Measurements from ENCODE around the gene PEAK3. TPM values are rescaled to one million over a fixed set of nuclear protein-coding genes. Genes with fewer than 3 reads are reported as not detected.

The PEAK3 gene
- total and polyA plus RNA-seq, 9 of the 15 experiments (the other 6 are each of a cell fraction or from before 2014, with no cell fraction given), result 0.07 to 0.40 TPM; not detected in 7

DNA sequence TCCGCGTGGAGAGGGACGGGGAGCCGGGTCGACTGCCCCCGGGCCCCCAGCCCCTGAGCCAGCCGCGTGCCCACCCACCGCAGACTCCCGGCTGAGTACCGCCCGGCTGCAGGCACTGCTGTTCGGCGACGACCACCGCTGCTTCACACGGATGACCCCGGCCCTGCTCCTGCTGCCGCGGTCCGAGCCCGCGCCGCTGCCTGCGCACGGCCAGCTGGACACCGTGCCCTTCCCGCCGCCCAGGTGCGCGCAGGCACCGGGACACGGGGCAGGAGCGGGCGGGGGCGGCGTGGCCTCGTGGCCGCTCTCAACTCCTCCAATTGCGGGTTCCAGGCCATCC lies 31.2 kb downstream of the PEAK3 start:
- no peak for FAIRE-seq
- no peak for DNase-seq (ENCODE audit: extremely low read depth in 1 of 4, low spot score in 3 of 4)
- Histone ChIP-seq H2AFZ (ENCODE audit: low read depth, low read length) (no peak overlapping the region), H3K79me2 (ENCODE audit: control insufficient read depth, insufficient read depth, low read length) (no peaks in the 10 kb centered on the region), H3K36me3 (ENCODE audit: control insufficient read depth, insufficient read depth, low read length) (peaks cover 37% of the 10 kb centered on the region; the same call in 2 of the 3 replicates), H3K9me1 (ENCODE audit: control insufficient read depth, insufficient read depth, low read length) (no peaks in the 10 kb centered on the region), H3K4me1 (replicated peaks in 1 of 2; ENCODE audit: control insufficient read depth in 2 of 2, insufficient read depth in 2 of 2, low read length in 2 of 2) (peaks cover 0 to 73% of the 10 kb centered on the region in 2 experiments; a peak in 2 of 5 replicates), H4K20me1 (replicated peaks; ENCODE audit: control insufficient read depth, insufficient read depth, low read length) (no peaks in the 10 kb centered on the region), H3K27me3 (ENCODE audit: control insufficient read depth in 2 of 2, insufficient read depth in 2 of 2, low read length in 2 of 2) (no peaks in the 10 kb centered on the region), H3K27ac (ENCODE audit: extremely low read depth, low read depth, low read length) (no peak overlapping the region), H3K4me3 (no peak overlapping the region), H3K9ac (ENCODE audit: insufficient read depth in 1 of 2, low read depth in 2 of 2, low read length in 2 of 2) (no peak overlapping the region), H3K4me2 (ENCODE audit: insufficient read depth, low read length) (no peak overlapping the region), H3K9me3 (replicated peaks; ENCODE audit: control insufficient read depth, insufficient read depth, low read depth, low read length) (no peaks in the 10 kb centered on the region)
- intact Hi-C loops (cut with micrococcal nuclease) (no loop called here), in situ Hi-C loops (cut with MboI) (no loop called here)
- BruUV-seq (replicated peaks), result no TSS peak
- POLR2A ChIA-PET, result interaction anchor here (0.6 to 3.3 kb wide), 5 partner anchors 9 to 44 kb away, joined by 3 to 35 read pairs (median 5); no protein-coding TSS in a partner anchor
- TF ChIP-seq RBM22 (IDR thresholded peaks at IDR 0.05; ENCODE audit: low read depth, low read length, poor library complexity, severe bottlenecking) (peak; percentile 18), LEF1 (IDR thresholded peaks at IDR 0.05) (no peak), DMBX1 (CRISPR knock-in tag; IDR thresholded peaks at IDR 0.05; ENCODE audit: borderline replicate concordance) (no peak), SAP30 (IDR thresholded peaks at IDR 0.05; ENCODE audit: borderline replicate concordance, insufficient read depth, low read depth, low read length, poor library complexity, severe bottlenecking) (no peak), MAFK (IDR thresholded peaks at IDR 0.05; ENCODE audit: low read length) (no peak), RBFOX2 (IDR thresholded peaks at IDR 0.05; ENCODE audit: low read depth, low read length) (peak; percentile 3; the same call in 1 of the 2 replicates), POLR2G (IDR thresholded peaks at IDR 0.05; ENCODE audit: low read depth, low read length) (peak; percentile 45), TOE1 (IDR thresholded peaks at IDR 0.05; ENCODE audit: borderline replicate concordance) (no peak), TOE1 (CRISPR knock-in tag; IDR thresholded peaks at IDR 0.05; ENCODE audit: borderline replicate concordance, low read depth) (no peak), ZC3H4 (CRISPR knock-in tag; IDR thresholded peaks at IDR 0.05; ENCODE audit: borderline replicate concordance) (no peak), ZKSCAN1 (IDR thresholded peaks at IDR 0.05; ENCODE audit: low read depth, low read length) (no peak)
- TF ChIP-seq, protein P1, sequence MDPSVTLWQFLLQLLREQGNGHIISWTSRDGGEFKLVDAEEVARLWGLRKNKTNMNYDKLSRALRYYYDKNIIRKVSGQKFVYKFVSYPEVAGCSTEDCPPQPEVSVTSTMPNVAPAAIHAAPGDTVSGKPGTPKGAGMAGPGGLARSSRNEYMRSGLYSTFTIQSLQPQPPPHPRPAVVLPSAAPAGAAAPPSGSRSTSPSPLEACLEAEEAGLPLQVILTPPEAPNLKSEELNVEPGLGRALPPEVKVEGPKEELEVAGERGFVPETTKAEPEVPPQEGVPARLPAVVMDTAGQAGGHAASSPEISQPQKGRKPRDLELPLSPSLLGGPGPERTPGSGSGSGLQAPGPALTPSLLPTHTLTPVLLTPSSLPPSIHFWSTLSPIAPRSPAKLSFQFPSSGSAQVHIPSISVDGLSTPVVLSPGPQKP (CRISPR knock-in tag; IDR thresholded peaks at IDR 0.05), result no peak
- TF ChIP-seq, protein P2, sequence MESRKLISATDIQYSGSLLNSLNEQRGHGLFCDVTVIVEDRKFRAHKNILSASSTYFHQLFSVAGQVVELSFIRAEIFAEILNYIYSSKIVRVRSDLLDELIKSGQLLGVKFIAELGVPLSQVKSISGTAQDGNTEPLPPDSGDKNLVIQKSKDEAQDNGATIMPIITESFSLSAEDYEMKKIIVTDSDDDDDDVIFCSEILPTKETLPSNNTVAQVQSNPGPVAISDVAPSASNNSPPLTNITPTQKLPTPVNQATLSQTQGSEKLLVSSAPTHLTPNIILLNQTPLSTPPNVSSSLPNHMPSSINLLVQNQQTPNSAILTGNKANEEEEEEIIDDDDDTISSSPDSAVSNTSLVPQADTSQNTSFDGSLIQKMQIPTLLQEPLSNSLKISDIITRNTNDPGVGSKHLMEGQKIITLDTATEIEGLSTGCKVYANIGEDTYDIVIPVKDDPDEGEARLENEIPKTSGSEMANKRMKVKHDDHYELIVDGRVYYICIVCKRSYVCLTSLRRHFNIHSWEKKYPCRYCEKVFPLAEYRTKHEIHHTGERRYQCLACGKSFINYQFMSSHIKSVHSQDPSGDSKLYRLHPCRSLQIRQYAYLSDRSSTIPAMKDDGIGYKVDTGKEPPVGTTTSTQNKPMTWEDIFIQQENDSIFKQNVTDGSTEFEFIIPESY (CRISPR knock-in tag; IDR thresholded peaks at IDR 0.05), result peak; percentile 89
- 100% methylated on average over 1 of the region's 40 CpGs for WGBS (ENCODE audit: insufficient coverage, low coverage, missing lambda C conversion rate)
- CTCF ChIA-PET (ENCODE audit: low intra/inter-chr PET ratio), result no interaction called here
- no peak for ATAC-seq
